H1 (cell line): ENCODE results near the gene VNN1. TPM values are rescaled to one million over a fixed set of nuclear protein-coding genes. Genes with fewer than 3 reads are reported as not detected.

Experiments
- CREB1 ChIP-seq: IDR thresholded peaks from 2 replicates; pipeline ENCODE4 v1.6.1; 2012; ENCODE audit warnings: inconsistent platforms
- GABPA ChIP-seq: IDR thresholded peaks from 2 replicates; pipeline ENCODE4 v1.6.1; 2011; ENCODE audit warnings: mild to moderate bottlenecking, low read length, moderate library complexity, borderline replicate concordance; ENCODE audit not compliant: insufficient read depth
- HDAC6 ChIP-seq: IDR thresholded peaks from one replicate; pipeline ENCODE4 v1.7.1; 2012; ENCODE audit warnings: low read depth, mild to moderate bottlenecking, inconsistent platforms, low read length, moderate library complexity
- KDM4A ChIP-seq: IDR thresholded peaks from one replicate; pipeline ENCODE4 v1.7.1; 2012; ENCODE audit warnings: low read depth, mild to moderate bottlenecking, moderate library complexity, low read length, inconsistent platforms; ENCODE audit not compliant: severe bottlenecking
- RBBP5 ChIP-seq: IDR thresholded peaks from 2 replicates; pipeline ENCODE4 v1.7.1; 2012; ENCODE audit warnings: low read depth, mild to moderate bottlenecking, inconsistent platforms, low read length, moderate library complexity, borderline replicate concordance
- RXRA ChIP-seq: IDR thresholded peaks from 2 replicates; pipeline ENCODE4 v1.6.1; 2011; ENCODE audit warnings: low read depth, mild to moderate bottlenecking, low read length, moderate library complexity; ENCODE audit not compliant: insufficient read depth
- SRF ChIP-seq: IDR thresholded peaks from 2 replicates; pipeline ENCODE4 v1.6.1; 2011; ENCODE audit warnings: mild to moderate bottlenecking, low read depth, low read length, moderate library complexity
- SUZ12 ChIP-seq: fragments of 200-600 bp; sonication (generic); IDR thresholded peaks from 2 replicates; pipeline ENCODE4 v1.6.1; 2012; ENCODE audit warnings: mild to moderate bottlenecking, inconsistent platforms, low read length, moderate library complexity, mixed read lengths
- TEAD4 ChIP-seq: IDR thresholded peaks from 2 replicates; pipeline ENCODE4 v1.6.1; 2012; ENCODE audit warnings: low read depth, low read length, inconsistent platforms, mixed read lengths
- polyA plus RNA-seq, 7 experiments: library from polyadenylated mRNA; depleted of rRNA in 3 of 7; stranded (reverse) in 5 of 7; unstranded in 2 of 7; fragments of >200 nt in 5 of 7; fragments of 200-250 nt in 2 of 7; gene quantifications; 1 replicate in 5 of 7; 2 replicates in 1 of 7; 4 replicates in 1 of 7; pipeline versions ENCODE4 v1.2.1 to v1.2.3, GENCODE V29; 2011 to 2013; ENCODE audit warnings: missing spikeins in 2 of 7, mixed read lengths in 2 of 7
- total RNA-seq: library from RNA; stranded (reverse); fragmentation: NEBNext Ultra II Directional; extraction: Animal tissue kit (Norgen Biotek cat#: 25700); gene quantifications from 2 replicates; pipeline ENCODE4 v1.2.1, GENCODE V29; 2021
- TF ChIP-seq, protein P1 (sequence below), 3 experiments: IDR thresholded peaks; 1 replicate in 2 of 3; 2 replicates in 1 of 3; pipeline versions ENCODE4 v1.5.1 to v1.6.1; 2011; ENCODE audit warnings: low read length in 3 of 3, mild to moderate bottlenecking in 3 of 3, inconsistent platforms in 2 of 3, low read depth in 1 of 3, moderate library complexity in 1 of 3; ENCODE audit not compliant: insufficient read depth in 1 of 3; ENCODE audit errors: control extremely low read depth in 1 of 3

VNN1 gene
- total and polyA plus RNA-seq, 2 of the 8 experiments (the other 6 are each of a cell fraction or from before 2014, with no cell fraction given): not detected

DNA sequence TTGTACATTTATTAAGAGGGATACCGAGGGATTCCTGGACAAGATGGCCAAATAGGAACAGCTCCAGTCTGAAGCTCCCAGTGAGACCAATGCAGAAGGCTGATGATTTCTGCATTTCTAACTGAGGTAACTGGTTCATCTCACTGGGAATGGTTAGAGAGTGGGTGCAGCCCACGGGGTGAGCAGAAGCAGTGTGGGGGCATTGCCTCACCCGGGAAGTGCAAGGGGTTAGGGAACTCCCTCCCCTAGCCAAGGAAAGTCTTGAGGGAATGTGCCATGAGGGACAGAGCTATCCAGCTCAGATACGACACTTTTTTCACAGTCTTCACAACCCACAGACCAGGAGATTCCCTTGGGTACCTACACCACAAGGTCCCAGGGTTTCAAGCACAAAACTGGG lies 79.1 kb downstream of the VNN1 start (continued):
- TF ChIP-seq SRF (no peak), SUZ12 (no peak), RBBP5 (no peak), HDAC6 (no peak), TEAD4 (no peak), GABPA (no peak), RXRA (no peak), KDM4A (no peak), CREB1 (no peak)
- TF ChIP-seq, protein P1, sequence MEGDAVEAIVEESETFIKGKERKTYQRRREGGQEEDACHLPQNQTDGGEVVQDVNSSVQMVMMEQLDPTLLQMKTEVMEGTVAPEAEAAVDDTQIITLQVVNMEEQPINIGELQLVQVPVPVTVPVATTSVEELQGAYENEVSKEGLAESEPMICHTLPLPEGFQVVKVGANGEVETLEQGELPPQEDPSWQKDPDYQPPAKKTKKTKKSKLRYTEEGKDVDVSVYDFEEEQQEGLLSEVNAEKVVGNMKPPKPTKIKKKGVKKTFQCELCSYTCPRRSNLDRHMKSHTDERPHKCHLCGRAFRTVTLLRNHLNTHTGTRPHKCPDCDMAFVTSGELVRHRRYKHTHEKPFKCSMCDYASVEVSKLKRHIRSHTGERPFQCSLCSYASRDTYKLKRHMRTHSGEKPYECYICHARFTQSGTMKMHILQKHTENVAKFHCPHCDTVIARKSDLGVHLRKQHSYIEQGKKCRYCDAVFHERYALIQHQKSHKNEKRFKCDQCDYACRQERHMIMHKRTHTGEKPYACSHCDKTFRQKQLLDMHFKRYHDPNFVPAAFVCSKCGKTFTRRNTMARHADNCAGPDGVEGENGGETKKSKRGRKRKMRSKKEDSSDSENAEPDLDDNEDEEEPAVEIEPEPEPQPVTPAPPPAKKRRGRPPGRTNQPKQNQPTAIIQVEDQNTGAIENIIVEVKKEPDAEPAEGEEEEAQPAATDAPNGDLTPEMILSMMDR (IDR thresholded peaks at IDR 0.05; ENCODE audit: control extremely low read depth in 1 of 3, insufficient read depth in 1 of 3, low read depth in 1 of 3, low read length in 3 of 3): no peak
